Neutrophil (primary cell): ENCODE data around the gene AMPD3.

Experiments
- H3K27ac ChIP-seq: fragments of 200-600 bp; sonication (generic); 2 replicates; pipeline ENCODE4 v1.5.1; 2016; ENCODE audit warnings: mild to moderate bottlenecking, moderate library complexity
- H3K27me3 ChIP-seq: fragments of 200-600 bp; sonication (generic); 2 replicates; pipeline ENCODE4 v1.6.0; 2016; ENCODE audit warnings: mild to moderate bottlenecking
- H3K36me3 ChIP-seq: fragments of 200-600 bp; sonication (generic); 2 replicates; pipeline ENCODE4 v1.5.1; 2017
- H3K4me1 ChIP-seq, 2 experiments: fragments of 200-600 bp in 1 of 2; sonication (generic) in 1 of 2; 1 replicate in 1 of 2; 2 replicates in 1 of 2; pipeline versions ENCODE4 v1.5.1 to v1.6.1; 2013 to 2016; ENCODE audit warnings: low read depth in 1 of 2, low read length in 1 of 2, mild to moderate bottlenecking in 1 of 2, moderate library complexity in 1 of 2; ENCODE audit not compliant: control insufficient read depth in 1 of 2, insufficient read depth in 1 of 2
- H3K4me3 ChIP-seq, 2 experiments: fragments of 200-600 bp in 1 of 2; sonication (generic) in 1 of 2; 1 replicate in 1 of 2; 2 replicates in 1 of 2; pipeline ENCODE4 v1.5.1; 2013 to 2016; ENCODE audit warnings: low read depth in 1 of 2, low read length in 1 of 2, mild to moderate bottlenecking in 1 of 2, moderate library complexity in 1 of 2
- H3K9me3 ChIP-seq: fragments of 200-600 bp; sonication (generic); 2 replicates; pipeline ENCODE4 v1.5.1; 2016
- TF ChIP-seq, protein P1 (sequence below): fragments of 200-600 bp; sonication (generic); IDR thresholded peaks from 2 replicates; pipeline ENCODE4 v1.5.1; 2016; ENCODE audit warnings: antibody characterized with exemption

The AMPD3 gene

DNA sequence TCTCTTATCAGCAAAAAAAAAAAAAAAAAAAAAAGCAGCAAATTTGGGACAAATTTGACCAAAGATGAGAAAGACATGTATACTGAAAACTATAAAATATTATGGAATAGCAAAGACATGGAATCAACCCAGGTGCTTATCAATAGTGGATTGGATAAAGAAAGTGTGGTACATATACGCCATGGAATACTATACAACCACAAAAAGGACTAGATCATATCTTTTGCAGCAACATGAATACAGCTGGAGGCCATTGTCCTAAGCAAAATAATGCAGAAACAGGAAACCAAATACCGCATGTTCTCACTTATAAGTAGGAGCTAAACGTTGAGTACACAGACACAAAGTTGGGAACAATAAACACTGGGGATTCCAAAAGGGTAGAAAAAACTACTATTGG, 87.7 kb downstream of the AMPD3 start:
- Histone ChIP-seq H3K27ac (no peak overlapping the region), H3K4me3 (no peak overlapping the region), H3K36me3 (no peaks in the 10 kb centered on the region), H3K27me3 (no peaks in the 10 kb centered on the region), H3K9me3 (no peaks in the 10 kb centered on the region), H3K4me1 (peaks cover 39 to 53% of the 10 kb centered on the region in 2 experiments)
- TF ChIP-seq, protein P1, sequence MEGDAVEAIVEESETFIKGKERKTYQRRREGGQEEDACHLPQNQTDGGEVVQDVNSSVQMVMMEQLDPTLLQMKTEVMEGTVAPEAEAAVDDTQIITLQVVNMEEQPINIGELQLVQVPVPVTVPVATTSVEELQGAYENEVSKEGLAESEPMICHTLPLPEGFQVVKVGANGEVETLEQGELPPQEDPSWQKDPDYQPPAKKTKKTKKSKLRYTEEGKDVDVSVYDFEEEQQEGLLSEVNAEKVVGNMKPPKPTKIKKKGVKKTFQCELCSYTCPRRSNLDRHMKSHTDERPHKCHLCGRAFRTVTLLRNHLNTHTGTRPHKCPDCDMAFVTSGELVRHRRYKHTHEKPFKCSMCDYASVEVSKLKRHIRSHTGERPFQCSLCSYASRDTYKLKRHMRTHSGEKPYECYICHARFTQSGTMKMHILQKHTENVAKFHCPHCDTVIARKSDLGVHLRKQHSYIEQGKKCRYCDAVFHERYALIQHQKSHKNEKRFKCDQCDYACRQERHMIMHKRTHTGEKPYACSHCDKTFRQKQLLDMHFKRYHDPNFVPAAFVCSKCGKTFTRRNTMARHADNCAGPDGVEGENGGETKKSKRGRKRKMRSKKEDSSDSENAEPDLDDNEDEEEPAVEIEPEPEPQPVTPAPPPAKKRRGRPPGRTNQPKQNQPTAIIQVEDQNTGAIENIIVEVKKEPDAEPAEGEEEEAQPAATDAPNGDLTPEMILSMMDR = no peak

DNA sequence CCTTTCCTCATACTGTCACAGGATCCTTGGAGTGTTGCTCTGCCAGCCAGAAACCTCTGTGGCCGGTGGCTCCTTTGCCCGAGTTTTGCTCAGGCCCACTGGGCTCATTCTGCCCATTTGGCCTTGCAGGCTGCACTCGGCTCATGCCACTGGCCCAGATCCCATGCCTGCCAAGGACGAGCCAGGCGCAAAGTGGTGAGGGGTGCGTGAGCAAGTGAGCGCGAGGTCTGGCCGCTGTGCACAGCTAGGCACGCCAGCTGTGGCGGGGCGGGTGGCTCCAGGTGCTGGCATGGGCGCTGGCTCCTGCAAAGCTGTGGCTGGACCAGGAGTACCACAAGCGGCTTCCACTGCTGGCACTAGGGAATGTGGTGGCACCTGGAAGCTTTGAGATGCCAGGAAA, 88.7 kb downstream of the AMPD3 start:
- Histone ChIP-seq H3K9me3 (no peaks in the 10 kb centered on the region), H3K4me3 (no peak overlapping the region), H3K27ac (no peak overlapping the region), H3K4me1 (peaks cover 39 to 46% of the 10 kb centered on the region in 2 experiments), H3K36me3 (no peaks in the 10 kb centered on the region), H3K27me3 (no peaks in the 10 kb centered on the region)
- TF ChIP-seq, protein P1 = no peak

DNA sequence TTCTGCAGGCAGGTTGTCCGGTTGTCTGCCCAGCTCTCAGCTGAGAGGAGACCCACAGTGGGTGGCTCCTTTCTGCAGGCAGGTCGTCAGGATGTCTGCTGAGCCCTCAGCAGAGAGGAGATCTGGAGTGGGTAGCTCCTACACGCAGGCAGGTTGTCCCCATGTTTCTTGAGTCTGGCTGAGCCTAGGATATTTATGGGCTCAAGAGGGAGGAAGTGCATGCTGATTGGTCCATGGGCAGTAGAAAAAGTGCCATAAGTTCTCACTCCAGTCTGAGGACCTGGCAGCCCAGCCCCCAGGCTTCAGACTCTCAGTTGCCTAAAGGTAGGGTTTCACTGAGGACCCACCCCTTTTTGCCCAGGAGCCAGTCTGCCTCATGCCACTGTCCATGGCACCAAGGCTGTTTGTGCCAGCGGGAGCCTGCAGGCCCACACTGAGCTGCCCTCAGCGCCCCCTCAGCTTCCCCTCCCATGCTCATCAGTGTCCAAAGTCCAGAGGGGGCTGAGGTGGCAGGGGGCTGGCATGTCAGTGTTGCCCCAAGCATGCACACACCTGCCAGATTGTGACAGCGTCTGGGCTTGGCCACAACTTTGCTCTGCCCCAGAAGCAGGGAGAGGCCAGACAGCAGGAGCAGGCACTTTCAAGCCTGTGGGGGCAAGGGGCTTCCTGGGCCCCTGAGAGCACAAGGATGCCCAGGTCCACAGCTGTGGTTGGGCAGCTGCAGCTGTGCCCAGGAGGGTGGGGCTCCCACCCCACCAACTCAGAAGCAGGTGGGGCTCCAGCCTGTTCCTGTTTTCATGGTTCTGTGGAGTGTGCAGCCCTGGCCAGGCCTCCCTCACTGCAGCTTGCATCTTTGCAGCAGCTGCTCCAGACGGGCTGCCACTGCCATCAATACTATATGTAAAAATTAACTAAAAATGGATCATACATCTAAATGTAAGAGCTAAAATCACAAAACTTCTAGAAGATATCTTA, 89.7 kb downstream of the AMPD3 start:
- TF ChIP-seq, protein P1 = no peak
- Histone ChIP-seq H3K4me1 (peaks cover 32 to 36% of the 10 kb centered on the region in 2 experiments), H3K36me3 (no peaks in the 10 kb centered on the region), H3K27ac (peak overlapping the region; percentile 76), H3K4me3 (no peak overlapping the region), H3K27me3 (no peaks in the 10 kb centered on the region), H3K9me3 (no peaks in the 10 kb centered on the region)

DNA sequence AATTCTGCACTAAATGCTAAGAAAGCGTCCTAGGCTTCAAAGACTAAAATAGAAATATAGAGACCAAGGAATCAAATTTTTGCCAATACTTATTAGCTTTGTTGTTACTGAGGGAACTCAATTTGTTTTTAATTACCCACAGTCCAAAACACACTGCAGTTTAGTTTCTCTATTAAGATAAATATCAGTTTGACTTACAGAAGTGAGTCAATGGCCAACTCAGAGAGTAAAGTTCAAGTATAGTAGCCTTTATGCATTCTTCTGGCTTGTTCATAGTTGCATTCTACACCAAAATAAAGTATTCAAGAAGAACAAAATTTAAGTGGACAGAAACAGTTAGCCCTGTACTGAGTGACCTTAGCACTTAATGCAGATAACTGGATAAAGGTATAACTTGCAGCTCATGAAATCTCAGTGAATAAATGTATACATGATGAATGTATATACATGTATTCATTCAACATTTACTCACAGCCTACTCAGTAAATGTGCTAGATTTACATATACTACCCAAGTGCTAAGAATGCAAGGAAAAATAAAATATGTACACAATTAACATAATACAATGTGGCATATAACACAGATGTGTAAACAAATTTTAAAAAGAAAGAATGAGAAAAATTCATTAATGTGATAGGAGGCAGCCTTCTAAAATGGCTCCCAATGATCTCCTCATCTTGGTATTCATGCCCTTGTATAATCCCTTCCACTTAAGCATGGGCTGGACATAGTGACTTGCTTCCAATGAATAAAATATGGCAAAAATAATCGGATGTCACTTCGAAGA, 95.6 kb downstream of the AMPD3 start:
- H3K27ac ChIP-seq = no peak overlapping the region

DNA sequence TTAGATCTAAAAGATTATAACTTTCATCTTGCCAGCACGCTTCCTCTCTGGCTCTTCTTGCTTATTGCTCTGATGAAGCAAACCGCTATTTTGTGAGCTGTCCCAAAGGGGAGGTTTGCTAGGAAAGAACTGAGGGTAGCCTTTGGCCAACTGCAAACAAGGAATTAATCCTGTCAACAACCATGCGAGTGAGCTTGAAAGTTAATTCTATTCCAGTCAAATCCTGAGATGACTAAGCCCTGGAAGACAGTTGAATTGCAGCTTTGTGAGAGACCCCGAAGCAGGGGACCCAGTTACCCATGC, 96.2 kb downstream of the AMPD3 start:
- Histone ChIP-seq H3K27ac (no peak overlapping the region), H3K4me1 (peaks cover 5 to 6% of the 10 kb centered on the region in 2 experiments), H3K9me3 (no peaks in the 10 kb centered on the region), H3K36me3 (no peaks in the 10 kb centered on the region), H3K4me3 (no peak overlapping the region), H3K27me3 (no peaks in the 10 kb centered on the region)
- TF ChIP-seq, protein P1 = no peak

More for the DNA sequence above, 95.6 kb downstream of the AMPD3 start:
- Histone ChIP-seq H3K36me3 (no peaks in the 10 kb centered on the region), H3K4me1 (peaks cover 8 to 9% of the 10 kb centered on the region in 2 experiments), H3K27me3 (no peaks in the 10 kb centered on the region), H3K4me3 (no peak overlapping the region), H3K9me3 (no peaks in the 10 kb centered on the region)
- TF ChIP-seq, protein P1 = no peak
